CD4-positive, alpha-beta T cell (primary cell): ENCODE data around the gene SETX. TPM values are rescaled to one million over a fixed set of nuclear protein-coding genes. Genes with fewer than 3 reads are reported as not detected.

Experiments used
- ATAC-seq: fragments of 200-7000 bp; cut with Tn5 transposase; one replicate; pipeline ENCODE4 v1.10.0; 2022; ENCODE audit warnings: mild to moderate bottlenecking; ENCODE audit not compliant: poor library complexity
- CTCF ChIA-PET: fragments of 350-600 bp; sonication (Branson Sonifier 250); formaldehyde crosslinking; loops from one replicate; lab custom pipeline; 2021; ENCODE audit warnings: antibody characterized with exemption, inconsistent platforms; lab: Charles Lee
- POLR2A ChIA-PET: fragments of 350-600 bp; sonication (Branson Sonifier 250); formaldehyde crosslinking; loops from one replicate; lab custom pipeline; 2021; ENCODE audit warnings: antibody characterized with exemption, inconsistent platforms; lab: Charles Lee
- DNase-seq, 14 experiments: peaks; one replicate each; pipeline ENCODE4 v3.0.0-alpha.2; 2013 to 2020; ENCODE audit warnings: mixed read lengths in 2 of 14
- H3K27ac ChIP-seq, 2 donors: one replicate each; pipeline versions ENCODE4 v1.5.1 to v1.7.0; 2013; ENCODE audit warnings: low read length in 2 of 2, low read depth in 1 of 2, mild to moderate bottlenecking in 1 of 2
- H3K27me3 ChIP-seq, 2 experiments: 1 replicate in 1 of 2; 2 replicates in 1 of 2; pipeline versions ENCODE4 v1.6.1 to v1.7.0; 2013; ENCODE audit warnings: low read length in 2 of 2, control low read depth in 1 of 2, mild to moderate bottlenecking in 1 of 2, moderate library complexity in 1 of 2; ENCODE audit not compliant: insufficient read depth in 2 of 2, control insufficient read depth in 1 of 2
- H3K36me3 ChIP-seq: one replicate; pipeline ENCODE4 v1.6.1; 2013; ENCODE audit warnings: low read length, control low read depth; ENCODE audit not compliant: insufficient read depth
- H3K4me1 ChIP-seq: one replicate; pipeline ENCODE4 v1.6.1; 2013; ENCODE audit warnings: low read length, control low read depth; ENCODE audit not compliant: insufficient read depth
- H3K4me3 ChIP-seq: one replicate; pipeline ENCODE4 v1.5.1; 2013; ENCODE audit warnings: mild to moderate bottlenecking, low read length, moderate library complexity
- H3K9me3 ChIP-seq, 2 experiments: 1 replicate in 1 of 2; 2 replicates in 1 of 2; pipeline versions ENCODE4 v1.6.1 to v1.7.0; 2013; ENCODE audit warnings: low read length in 2 of 2, mild to moderate bottlenecking in 2 of 2, control low read depth in 1 of 2, moderate library complexity in 1 of 2; ENCODE audit not compliant: control insufficient read depth in 1 of 2, insufficient read depth in 1 of 2
- H3K27ac Mint-ChIP-seq: one replicate; pipeline ENCODE4 v1.8.0; 2020; ENCODE audit warnings: mixed read lengths
- H3K27me3 Mint-ChIP-seq: one replicate; pipeline ENCODE4 v1.8.0; 2021; ENCODE audit warnings: mixed read lengths
- H3K36me3 Mint-ChIP-seq: one replicate; pipeline ENCODE4 v1.8.0; 2021; ENCODE audit warnings: low read depth, mixed read lengths
- H3K4me1 Mint-ChIP-seq: one replicate; pipeline ENCODE4 v1.8.0; 2021; ENCODE audit warnings: low read depth, mixed read lengths
- H3K4me3 Mint-ChIP-seq: one replicate; pipeline ENCODE4 v1.8.0; 2020; ENCODE audit warnings: mild to moderate bottlenecking, mixed read lengths
- H3K9me3 Mint-ChIP-seq: one replicate; pipeline ENCODE4 v1.8.0; 2020; ENCODE audit warnings: mixed read lengths
- CTCF ChIP-seq: fragments of 200-600 bp; IDR thresholded peaks from one replicate; pipeline ENCODE4 v1.8.0; 2022; ENCODE audit warnings: antibody characterized with exemption, mild to moderate bottlenecking
- intact Hi-C, 2 experiments: fragments of 100-400 bp; cut with DNase I in 1 of 2; cut with micrococcal nuclease in 1 of 2; formaldehyde crosslinking; loops; one replicate each; pipeline versions ENCODE4 v1.15.1 to v1.9.0; 2023 to 2025; cut with DNase I, micrococcal nuclease
- total RNA-seq, 174 experiments: library from RNA in 2 of 174; stranded (reverse) in 2 of 174; gene quantifications; one replicate each; pipeline ENCODE4 v1.2.3 and lab custom pipeline; 2021 to 2026

Gene SETX
- total RNA-seq, 2 experiments from 2014 or later = 36.1 to 37.7 TPM

- no peak for TF ChIP-seq CTCF
- ATAC-seq (no peak), DNase-seq (peak in 1 of 14 experiments; percentile 43)
- ChIA-PET CTCF (interaction anchor here (0.7 to 1.6 kb wide), 3 partner anchors 21 to 483 kb away, joined by 3 read pairs; no protein-coding TSS in a partner anchor), POLR2A (no interaction called here)
- intact Hi-C loops = no loop called here
- no peak overlapping the region for H3K4me3 ChIP-seq
- no peaks in the 10 kb centered on the region for H3K27me3 ChIP-seq
- peaks cover 39% of the 10 kb centered on the region for H3K4me1 ChIP-seq
- no peaks in the 10 kb centered on the region for H3K9me3 Mint-ChIP-seq
- no peak overlapping the region for H3K27ac ChIP-seq
- H3K36me3 ChIP-seq = no peaks in the 10 kb centered on the region
- H3K9me3 ChIP-seq = no peaks in the 10 kb centered on the region
- H3K27ac Mint-ChIP-seq = no peak overlapping the region
- H3K4me3 Mint-ChIP-seq = peak overlapping the region; percentile 48
- peaks cover 5% of the 10 kb centered on the region for H3K36me3 Mint-ChIP-seq
- peaks cover 4% of the 10 kb centered on the region for H3K27me3 Mint-ChIP-seq
- H3K4me1 Mint-ChIP-seq = peaks cover 20% of the 10 kb centered on the region
Observed at GRCh38 chr9:132238026-132238972, 116.5 kb downstream of the SETX start.

DNA sequence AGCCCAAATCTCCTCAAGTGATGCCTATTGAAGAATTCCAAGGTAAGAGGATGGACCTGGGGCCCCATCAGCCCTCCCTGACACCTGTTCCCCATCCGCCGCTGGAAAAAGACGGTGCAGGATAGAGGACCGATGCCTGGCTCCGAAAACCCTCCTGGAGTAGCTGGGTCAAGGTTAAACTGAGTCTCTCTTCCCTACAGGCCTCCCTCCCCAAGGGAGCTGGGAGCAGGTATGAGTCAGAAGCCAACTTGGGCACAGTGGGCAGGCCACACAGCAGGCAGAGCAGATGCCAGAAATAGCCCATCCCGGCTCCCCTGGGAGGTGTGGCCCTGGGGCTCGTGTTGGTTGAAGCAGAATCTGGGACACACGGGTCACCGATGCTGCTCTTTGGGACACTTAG, 117.3 kb downstream of the SETX start:
- intact Hi-C loops = loop anchor here in 1 of 2 experiments (2.0 kb wide), 1 partner anchor 475 kb away; no protein-coding TSS in a partner anchor
- H3K27ac Mint-ChIP-seq = no peak overlapping the region
- no peak for ATAC-seq
- H3K4me1 ChIP-seq = peaks cover 31% of the 10 kb centered on the region
- no peak overlapping the region for H3K27ac ChIP-seq
- H3K27me3 Mint-ChIP-seq = peaks cover 4% of the 10 kb centered on the region
- DNase-seq = peak in 1 of 14 experiments; percentile 23
- H3K36me3 Mint-ChIP-seq = peaks cover 5% of the 10 kb centered on the region
- H3K9me3 Mint-ChIP-seq = no peaks in the 10 kb centered on the region
- ChIA-PET CTCF (interaction anchor here (1.1 kb wide), 1 partner anchor 22 kb away, joined by 3 read pairs; no protein-coding TSS in a partner anchor), POLR2A (no interaction called here)
- no peaks in the 10 kb centered on the region for H3K27me3 ChIP-seq
- TF ChIP-seq CTCF = no peak
- H3K4me1 Mint-ChIP-seq = peaks cover 17% of the 10 kb centered on the region
- H3K4me3 Mint-ChIP-seq = no peak overlapping the region
- no peak overlapping the region for H3K4me3 ChIP-seq
- no peaks in the 10 kb centered on the region for H3K9me3 ChIP-seq
- H3K36me3 ChIP-seq = no peaks in the 10 kb centered on the region

GRCh38 chr9:132236662-132237311, 118.0 kb downstream of the SETX start:
- Histone ChIP-seq H3K27ac (no peak overlapping the region), H3K9me3 (no peaks in the 10 kb centered on the region), H3K27me3 (no peaks in the 10 kb centered on the region), H3K4me1 (peaks cover 28% of the 10 kb centered on the region), H3K4me3 (no peak overlapping the region), H3K36me3 (no peaks in the 10 kb centered on the region)
- intact Hi-C loops = loop anchor here (1.0 to 2.0 kb wide), 3 partner anchors 66 to 474 kb away; no protein-coding TSS in a partner anchor
- Mint-ChIP-seq H3K27me3 (peaks cover 4% of the 10 kb centered on the region), H3K9me3 (no peaks in the 10 kb centered on the region), H3K27ac (no peak overlapping the region), H3K4me3 (peak overlapping the region; percentile 26), H3K36me3 (peaks cover 5% of the 10 kb centered on the region), H3K4me1 (peaks cover 14% of the 10 kb centered on the region)
- peak; percentile 67 for TF ChIP-seq CTCF
- ATAC-seq (no peak), DNase-seq (no peak)
- ChIA-PET CTCF (interaction anchor here (0.5 to 1.2 kb wide), 13 partner anchors 10 to 633 kb away, joined by 3 to 9 read pairs (median 3); no protein-coding TSS in a partner anchor), POLR2A (interaction anchor here (1.1 kb wide), 1 partner anchor 67 kb away, joined by 3 read pairs; no protein-coding TSS in a partner anchor)
